KMS-11 (cell line): ENCODE measurements around the gene MBIP.

Experiments used
- H2AFZ ChIP-seq: fragments of 200-600 bp; sonication (generic); 2 replicates; pipeline ENCODE4 v1.6.1; 2016; ENCODE audit warnings: antibody characterized with exemption, mixed run types, low read depth
- H3K27ac ChIP-seq: fragments of 200-600 bp; sonication (generic); 2 replicates; pipeline ENCODE4 v1.6.1; 2016; ENCODE audit warnings: mild to moderate bottlenecking, mixed run types
- H3K27me3 ChIP-seq: fragments of 200-600 bp; sonication (generic); 2 replicates; pipeline ENCODE4 v1.6.1; 2017; ENCODE audit warnings: mild to moderate bottlenecking, low read depth, mixed run types, moderate library complexity; ENCODE audit not compliant: insufficient read depth
- H3K36me3 ChIP-seq: fragments of 200-600 bp; sonication (generic); 2 replicates; pipeline ENCODE4 v1.6.1; 2017; ENCODE audit warnings: mild to moderate bottlenecking, mixed run types; ENCODE audit not compliant: insufficient read depth
- H3K4me1 ChIP-seq: fragments of 200-600 bp; sonication (generic); 2 replicates; pipeline ENCODE4 v1.6.1; 2016; ENCODE audit warnings: mild to moderate bottlenecking, low read depth, mixed run types; ENCODE audit not compliant: poor library complexity, severe bottlenecking
- H3K4me2 ChIP-seq: fragments of 200-600 bp; sonication (generic); 2 replicates; pipeline ENCODE4 v1.7.0; 2016; ENCODE audit warnings: mild to moderate bottlenecking, mixed run types
- H3K4me3 ChIP-seq: fragments of 200-600 bp; sonication (generic); IDR thresholded peaks from 2 replicates; pipeline ENCODE4 v1.6.1; 2017; ENCODE audit warnings: low read depth, low read length, mixed read lengths; ENCODE audit not compliant: insufficient read depth
- H3K79me2 ChIP-seq: fragments of 200-600 bp; sonication (generic); 2 replicates; pipeline ENCODE4 v1.6.1; 2016; ENCODE audit warnings: low read depth, mixed run types; ENCODE audit not compliant: insufficient read depth
- H3K9ac ChIP-seq: fragments of 200-600 bp; sonication (generic); 2 replicates; pipeline ENCODE4 v1.6.1; 2016; ENCODE audit warnings: mild to moderate bottlenecking, mixed run types
- H4K20me1 ChIP-seq: fragments of 200-600 bp; sonication (generic); 2 replicates; pipeline ENCODE4 v1.6.1; 2016; ENCODE audit warnings: mild to moderate bottlenecking, mixed run types; ENCODE audit not compliant: insufficient read depth
- TF ChIP-seq, protein P1 (sequence below): fragments of 200-600 bp; sonication (generic); conservative IDR thresholded peaks from 2 replicates; pipeline ENCODE4 v1.6.1; 2017; ENCODE audit warnings: low read depth, mild to moderate bottlenecking, antibody characterized with exemption, low read length, moderate library complexity, mixed read lengths

The MBIP gene

DNA sequence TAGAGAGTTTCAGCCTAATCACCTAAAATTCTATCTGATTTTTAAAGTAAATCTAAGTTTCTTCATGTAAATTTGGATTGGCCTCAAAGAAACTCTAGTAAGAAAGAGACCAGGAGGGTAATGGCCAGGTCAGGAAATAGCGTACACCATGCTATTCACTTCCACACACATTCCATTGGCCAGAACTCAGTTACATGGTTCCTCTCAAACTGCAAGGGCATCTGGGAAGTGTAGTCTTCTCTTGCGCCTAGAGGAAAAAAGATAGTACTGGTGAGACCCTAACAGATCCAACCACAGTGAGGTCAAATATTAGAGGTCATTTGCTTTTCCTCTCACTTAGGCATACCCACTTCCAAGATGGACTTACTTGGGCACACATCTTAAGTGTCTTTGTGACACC is 39.1 kb downstream of the MBIP start:
- H3K4me3 ChIP-seq = no peak overlapping the region
- no peaks in the 10 kb centered on the region for H3K27me3 ChIP-seq
- TF ChIP-seq, protein P1, sequence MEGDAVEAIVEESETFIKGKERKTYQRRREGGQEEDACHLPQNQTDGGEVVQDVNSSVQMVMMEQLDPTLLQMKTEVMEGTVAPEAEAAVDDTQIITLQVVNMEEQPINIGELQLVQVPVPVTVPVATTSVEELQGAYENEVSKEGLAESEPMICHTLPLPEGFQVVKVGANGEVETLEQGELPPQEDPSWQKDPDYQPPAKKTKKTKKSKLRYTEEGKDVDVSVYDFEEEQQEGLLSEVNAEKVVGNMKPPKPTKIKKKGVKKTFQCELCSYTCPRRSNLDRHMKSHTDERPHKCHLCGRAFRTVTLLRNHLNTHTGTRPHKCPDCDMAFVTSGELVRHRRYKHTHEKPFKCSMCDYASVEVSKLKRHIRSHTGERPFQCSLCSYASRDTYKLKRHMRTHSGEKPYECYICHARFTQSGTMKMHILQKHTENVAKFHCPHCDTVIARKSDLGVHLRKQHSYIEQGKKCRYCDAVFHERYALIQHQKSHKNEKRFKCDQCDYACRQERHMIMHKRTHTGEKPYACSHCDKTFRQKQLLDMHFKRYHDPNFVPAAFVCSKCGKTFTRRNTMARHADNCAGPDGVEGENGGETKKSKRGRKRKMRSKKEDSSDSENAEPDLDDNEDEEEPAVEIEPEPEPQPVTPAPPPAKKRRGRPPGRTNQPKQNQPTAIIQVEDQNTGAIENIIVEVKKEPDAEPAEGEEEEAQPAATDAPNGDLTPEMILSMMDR = no peak
- H3K4me1 ChIP-seq = no peaks in the 10 kb centered on the region
- no peak overlapping the region for H3K9ac ChIP-seq
- H4K20me1 ChIP-seq = no peaks in the 10 kb centered on the region
- no peaks in the 10 kb centered on the region for H3K79me2 ChIP-seq
- no peak overlapping the region for H2AFZ ChIP-seq
- H3K4me2 ChIP-seq = no peak overlapping the region
- H3K27ac ChIP-seq = no peak overlapping the region
- no peaks in the 10 kb centered on the region for H3K36me3 ChIP-seq

DNA sequence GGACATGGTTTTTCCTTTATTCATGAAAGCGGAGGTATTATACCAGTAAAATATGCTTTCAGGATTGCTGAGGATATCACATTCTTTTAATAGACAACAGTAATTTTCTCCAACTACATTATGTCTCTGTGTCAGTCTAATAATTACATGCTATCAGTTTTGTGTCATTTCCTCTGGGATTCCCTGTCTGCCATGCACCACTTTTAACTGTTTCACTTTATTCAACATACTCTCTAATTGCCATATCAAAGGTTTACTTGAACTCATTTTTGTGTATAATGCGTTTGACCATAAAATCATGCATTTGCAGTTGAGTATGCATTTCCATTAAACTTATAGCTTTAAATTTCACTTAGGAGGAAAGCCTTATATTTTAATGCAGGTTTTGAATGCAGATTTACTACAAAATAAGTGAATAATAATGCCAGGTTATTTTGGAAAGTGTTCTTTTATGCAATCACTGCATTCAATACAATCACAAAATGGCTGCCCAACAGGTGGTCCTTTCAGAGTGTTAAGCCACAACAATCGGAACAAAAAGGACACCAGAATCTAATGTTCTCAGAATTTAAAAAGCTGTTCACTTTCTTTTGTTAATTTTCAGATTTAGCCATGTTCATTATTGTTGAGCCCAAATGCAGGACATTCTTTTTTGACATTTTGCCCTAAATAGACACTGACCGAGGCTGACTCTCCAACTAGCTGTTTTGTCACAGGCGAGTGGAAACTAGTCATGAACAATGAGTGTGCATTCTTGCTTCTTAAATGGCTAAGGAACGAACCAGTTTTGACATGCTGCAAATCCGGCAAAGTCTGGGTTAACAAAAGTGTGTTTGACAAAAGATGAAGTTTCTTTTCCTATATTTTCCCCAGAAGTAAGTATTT is 40.9 kb downstream of the MBIP start:
- Histone ChIP-seq H3K4me1 (no peaks in the 10 kb centered on the region), H2AFZ (no peak overlapping the region), H3K36me3 (no peaks in the 10 kb centered on the region), H3K79me2 (no peaks in the 10 kb centered on the region), H3K4me2 (no peak overlapping the region), H4K20me1 (no peaks in the 10 kb centered on the region), H3K9ac (no peak overlapping the region), H3K27me3 (no peaks in the 10 kb centered on the region), H3K27ac (no peak overlapping the region), H3K4me3 (no peak overlapping the region)
- TF ChIP-seq, protein P1 = no peak

- no peak overlapping the region for H2AFZ ChIP-seq
- H3K4me1 ChIP-seq = no peaks in the 10 kb centered on the region
- H4K20me1 ChIP-seq = no peaks in the 10 kb centered on the region
- TF ChIP-seq, protein P1 = no peak
- H3K27ac ChIP-seq = no peak overlapping the region
- no peaks in the 10 kb centered on the region for H3K36me3 ChIP-seq
- no peaks in the 10 kb centered on the region for H3K79me2 ChIP-seq
- H3K4me3 ChIP-seq = no peak overlapping the region
- H3K27me3 ChIP-seq = no peaks in the 10 kb centered on the region
- no peak overlapping the region for H3K4me2 ChIP-seq
- no peak overlapping the region for H3K9ac ChIP-seq
Observed at GRCh38 chr14:36275741-36276140, 44.7 kb downstream of the MBIP start.

- no peak overlapping the region for H3K4me3 ChIP-seq
- no peaks in the 10 kb centered on the region for H3K79me2 ChIP-seq
- H3K9ac ChIP-seq = no peak overlapping the region
- TF ChIP-seq, protein P1 = no peak
- no peak overlapping the region for H2AFZ ChIP-seq
- H3K27ac ChIP-seq = no peak overlapping the region
- no peaks in the 10 kb centered on the region for H3K27me3 ChIP-seq
- H4K20me1 ChIP-seq = no peaks in the 10 kb centered on the region
- H3K4me1 ChIP-seq = no peaks in the 10 kb centered on the region
- no peak overlapping the region for H3K4me2 ChIP-seq
- no peaks in the 10 kb centered on the region for H3K36me3 ChIP-seq
Observed at GRCh38 chr14:36271939-36272907, 48.2 kb downstream of the MBIP start.
